ENCODE results near the gene CPE. TPM values are rescaled to one million over a fixed set of nuclear protein-coding genes. Genes with fewer than 3 reads are reported as not detected.

The CPE gene
- polyA plus RNA-seq, 1 of the 3 experiments (the other 2 are of a cell fraction): 18.2 TPM

DNA sequence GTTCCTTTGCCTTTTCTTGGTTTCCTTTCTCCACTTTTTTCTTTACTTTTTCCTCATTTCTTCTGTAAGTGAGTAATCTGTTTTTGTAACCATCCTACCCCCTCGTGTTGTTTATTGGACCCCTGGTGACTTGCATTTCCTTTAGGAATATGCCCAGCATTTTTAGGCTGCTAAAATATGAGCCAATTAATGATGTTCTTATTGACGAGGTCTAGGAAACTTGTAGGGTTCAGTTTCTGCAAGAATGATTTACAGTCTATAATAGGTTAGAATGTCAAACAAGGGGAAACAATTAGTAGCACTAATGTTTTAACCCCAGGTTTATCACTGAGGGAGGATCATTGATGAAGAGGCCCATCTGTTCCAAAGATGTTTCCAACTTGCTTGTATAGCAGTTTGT lies 79.0 kb downstream of the CPE start:
- Histone ChIP-seq H3K27ac (ENCODE audit: low read depth in 2 of 2, low read length in 1 of 2) (no peak overlapping the region), H3F3A (replicated peaks; ENCODE audit: insufficient read depth) (no peaks in the 10 kb centered on the region), H3K9me2 (no peaks in the 10 kb centered on the region), H2AFZ (ENCODE audit: low read depth) (no peak overlapping the region), H3K27me3 (ENCODE audit: insufficient read depth) (no peaks in the 10 kb centered on the region; the same call in 1 of the 2 replicates), H3K9me3 (no peaks in the 10 kb centered on the region), H3K36me3 (replicated peaks in 1 of 2; ENCODE audit: control insufficient read depth in 1 of 2, insufficient read depth in 2 of 2, low read length in 1 of 2) (no peaks in the 10 kb centered on the region), H3K4me1 (ENCODE audit: control insufficient read depth in 1 of 2, insufficient read depth in 2 of 2, low read depth in 1 of 2, low read length in 1 of 2) (no peaks in the 10 kb centered on the region; a peak in 2 of 4 replicates), H3K4me3 (ENCODE audit: low read depth in 2 of 2, low read length in 1 of 2) (no peak overlapping the region), H3K4me2 (no peak overlapping the region), H4K20me1 (ENCODE audit: insufficient read depth) (no peaks in the 10 kb centered on the region), H3K9ac (no peak overlapping the region), H3K79me2 (ENCODE audit: insufficient read depth) (no peaks in the 10 kb centered on the region)
- WGBS (ENCODE audit: low lambda C conversion rate): 31% methylated on average over 2 of the region's 2 CpGs
- TF ChIP-seq EP300 (IDR thresholded peaks at IDR 0.05; ENCODE audit: borderline replicate concordance in 1 of 2, low read depth in 1 of 2, low read length in 1 of 2) (no peak), TCF12 (IDR thresholded peaks at IDR 0.05) (no peak), GABPA (IDR thresholded peaks at IDR 0.05; ENCODE audit: low read depth) (no peak), CHD2 (IDR thresholded peaks at IDR 0.05; ENCODE audit: low read length, partially characterized antibody) (no peak), SIN3A (IDR thresholded peaks at IDR 0.05; ENCODE audit: borderline replicate concordance, low read depth, low read length) (no peak), RAD21 (IDR thresholded peaks at IDR 0.05; ENCODE audit: low read length) (no peak), RXRA (IDR thresholded peaks at IDR 0.05; ENCODE audit: borderline replicate concordance, low read depth) (no peak), MEF2A (IDR thresholded peaks at IDR 0.05; ENCODE audit: borderline replicate concordance, low read depth) (no peak), RFX5 (IDR thresholded peaks at IDR 0.05; ENCODE audit: low read length) (no peak), MXI1 (IDR thresholded peaks at IDR 0.05; ENCODE audit: low read depth, low read length) (no peak), SMC3 (IDR thresholded peaks at IDR 0.05; ENCODE audit: low read depth, low read length) (no peak), GATA2 (CRISPR knock-in tag; IDR thresholded peaks at IDR 0.05) (no peak), ELF1 (IDR thresholded peaks at IDR 0.05) (no peak), YY1 (IDR thresholded peaks at IDR 0.05; ENCODE audit: low read depth) (no peak)
- TF ChIP-seq, protein P1, sequence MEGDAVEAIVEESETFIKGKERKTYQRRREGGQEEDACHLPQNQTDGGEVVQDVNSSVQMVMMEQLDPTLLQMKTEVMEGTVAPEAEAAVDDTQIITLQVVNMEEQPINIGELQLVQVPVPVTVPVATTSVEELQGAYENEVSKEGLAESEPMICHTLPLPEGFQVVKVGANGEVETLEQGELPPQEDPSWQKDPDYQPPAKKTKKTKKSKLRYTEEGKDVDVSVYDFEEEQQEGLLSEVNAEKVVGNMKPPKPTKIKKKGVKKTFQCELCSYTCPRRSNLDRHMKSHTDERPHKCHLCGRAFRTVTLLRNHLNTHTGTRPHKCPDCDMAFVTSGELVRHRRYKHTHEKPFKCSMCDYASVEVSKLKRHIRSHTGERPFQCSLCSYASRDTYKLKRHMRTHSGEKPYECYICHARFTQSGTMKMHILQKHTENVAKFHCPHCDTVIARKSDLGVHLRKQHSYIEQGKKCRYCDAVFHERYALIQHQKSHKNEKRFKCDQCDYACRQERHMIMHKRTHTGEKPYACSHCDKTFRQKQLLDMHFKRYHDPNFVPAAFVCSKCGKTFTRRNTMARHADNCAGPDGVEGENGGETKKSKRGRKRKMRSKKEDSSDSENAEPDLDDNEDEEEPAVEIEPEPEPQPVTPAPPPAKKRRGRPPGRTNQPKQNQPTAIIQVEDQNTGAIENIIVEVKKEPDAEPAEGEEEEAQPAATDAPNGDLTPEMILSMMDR (IDR thresholded peaks at IDR 0.05): no peak
- TF ChIP-seq, protein P2, sequence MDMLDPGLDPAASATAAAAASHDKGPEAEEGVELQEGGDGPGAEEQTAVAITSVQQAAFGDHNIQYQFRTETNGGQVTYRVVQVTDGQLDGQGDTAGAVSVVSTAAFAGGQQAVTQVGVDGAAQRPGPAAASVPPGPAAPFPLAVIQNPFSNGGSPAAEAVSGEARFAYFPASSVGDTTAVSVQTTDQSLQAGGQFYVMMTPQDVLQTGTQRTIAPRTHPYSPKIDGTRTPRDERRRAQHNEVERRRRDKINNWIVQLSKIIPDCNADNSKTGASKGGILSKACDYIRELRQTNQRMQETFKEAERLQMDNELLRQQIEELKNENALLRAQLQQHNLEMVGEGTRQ (IDR thresholded peaks at IDR 0.05; ENCODE audit: borderline replicate concordance, low read depth, low read length): no peak
- TF ChIP-seq, protein P3, sequence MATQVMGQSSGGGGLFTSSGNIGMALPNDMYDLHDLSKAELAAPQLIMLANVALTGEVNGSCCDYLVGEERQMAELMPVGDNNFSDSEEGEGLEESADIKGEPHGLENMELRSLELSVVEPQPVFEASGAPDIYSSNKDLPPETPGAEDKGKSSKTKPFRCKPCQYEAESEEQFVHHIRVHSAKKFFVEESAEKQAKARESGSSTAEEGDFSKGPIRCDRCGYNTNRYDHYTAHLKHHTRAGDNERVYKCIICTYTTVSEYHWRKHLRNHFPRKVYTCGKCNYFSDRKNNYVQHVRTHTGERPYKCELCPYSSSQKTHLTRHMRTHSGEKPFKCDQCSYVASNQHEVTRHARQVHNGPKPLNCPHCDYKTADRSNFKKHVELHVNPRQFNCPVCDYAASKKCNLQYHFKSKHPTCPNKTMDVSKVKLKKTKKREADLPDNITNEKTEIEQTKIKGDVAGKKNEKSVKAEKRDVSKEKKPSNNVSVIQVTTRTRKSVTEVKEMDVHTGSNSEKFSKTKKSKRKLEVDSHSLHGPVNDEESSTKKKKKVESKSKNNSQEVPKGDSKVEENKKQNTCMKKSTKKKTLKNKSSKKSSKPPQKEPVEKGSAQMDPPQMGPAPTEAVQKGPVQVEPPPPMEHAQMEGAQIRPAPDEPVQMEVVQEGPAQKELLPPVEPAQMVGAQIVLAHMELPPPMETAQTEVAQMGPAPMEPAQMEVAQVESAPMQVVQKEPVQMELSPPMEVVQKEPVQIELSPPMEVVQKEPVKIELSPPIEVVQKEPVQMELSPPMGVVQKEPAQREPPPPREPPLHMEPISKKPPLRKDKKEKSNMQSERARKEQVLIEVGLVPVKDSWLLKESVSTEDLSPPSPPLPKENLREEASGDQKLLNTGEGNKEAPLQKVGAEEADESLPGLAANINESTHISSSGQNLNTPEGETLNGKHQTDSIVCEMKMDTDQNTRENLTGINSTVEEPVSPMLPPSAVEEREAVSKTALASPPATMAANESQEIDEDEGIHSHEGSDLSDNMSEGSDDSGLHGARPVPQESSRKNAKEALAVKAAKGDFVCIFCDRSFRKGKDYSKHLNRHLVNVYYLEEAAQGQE (IDR thresholded peaks at IDR 0.05; ENCODE audit: low read depth, low read length): no peak
- TF ChIP-seq, protein P4, sequence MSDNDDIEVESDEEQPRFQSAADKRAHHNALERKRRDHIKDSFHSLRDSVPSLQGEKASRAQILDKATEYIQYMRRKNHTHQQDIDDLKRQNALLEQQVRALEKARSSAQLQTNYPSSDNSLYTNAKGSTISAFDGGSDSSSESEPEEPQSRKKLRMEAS (IDR thresholded peaks at IDR 0.05; ENCODE audit: low read depth): no peak
- TF ChIP-seq, protein P5, sequence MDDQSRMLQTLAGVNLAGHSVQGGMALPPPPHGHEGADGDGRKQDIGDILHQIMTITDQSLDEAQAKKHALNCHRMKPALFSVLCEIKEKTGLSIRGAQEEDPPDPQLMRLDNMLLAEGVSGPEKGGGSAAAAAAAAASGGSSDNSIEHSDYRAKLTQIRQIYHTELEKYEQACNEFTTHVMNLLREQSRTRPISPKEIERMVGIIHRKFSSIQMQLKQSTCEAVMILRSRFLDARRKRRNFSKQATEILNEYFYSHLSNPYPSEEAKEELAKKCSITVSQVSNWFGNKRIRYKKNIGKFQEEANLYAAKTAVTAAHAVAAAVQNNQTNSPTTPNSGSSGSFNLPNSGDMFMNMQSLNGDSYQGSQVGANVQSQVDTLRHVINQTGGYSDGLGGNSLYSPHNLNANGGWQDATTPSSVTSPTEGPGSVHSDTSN (IDR thresholded peaks at IDR 0.05): no peak
- DNase-seq: no peak
- ChIA-PET POLR2A (no interaction called here), CTCF (interaction anchor here (1.0 to 6.1 kb wide), 3 partner anchors 79 to 327 kb away, joined by 3 to 20 read pairs (median 4); partner anchors contain the start of gene CPE)
